Activated naive CD8-positive, alpha-beta T cell treated with anti-CD3 and anti-CD28 coated beads, Interleukin-2, amount 10 ng/mL, durations not matched to agents 7 days and 5 days (primary cell): ENCODE measurements around the gene PLA2G2E. TPM values are rescaled to one million over a fixed set of nuclear protein-coding genes. Genes with fewer than 3 reads are reported as not detected.
"Not testable (repeated sequence)": the region's sequence is repeated elsewhere in the genome, so short reads cannot be mapped to it uniquely, and the experiment has no call there.

Source experiments
- ATAC-seq: fragments of 150-1000 bp; cut with Tn5 transposase; one replicate; pipeline ENCODE4 v1.10.0; 2021; ENCODE audit warnings: low read depth, moderate library complexity
- POLR2A ChIA-PET: fragments of 350-600 bp; sonication (Branson Sonifier 250); formaldehyde crosslinking; loops from one replicate; lab custom pipeline; 2021; ENCODE audit warnings: antibody characterized with exemption; lab: Charles Lee
- DNase-seq: peaks from one replicate; pipeline ENCODE4 v3.0.0; 2021
- H3K27ac Mint-ChIP-seq: one replicate; pipeline ENCODE4 v1.8.0; 2022; ENCODE audit warnings: mild to moderate bottlenecking, mixed read lengths
- H3K27me3 Mint-ChIP-seq: one replicate; pipeline ENCODE4 v1.8.0; 2022; ENCODE audit warnings: mild to moderate bottlenecking, moderate library complexity, mixed read lengths
- H3K36me3 Mint-ChIP-seq: one replicate; pipeline ENCODE4 v1.8.0; 2021; ENCODE audit warnings: mild to moderate bottlenecking, mixed read lengths
- H3K4me1 Mint-ChIP-seq: one replicate; pipeline ENCODE4 v1.8.0; 2021; ENCODE audit warnings: mixed read lengths
- H3K4me3 Mint-ChIP-seq: one replicate; pipeline ENCODE4 v1.8.0; 2022; ENCODE audit warnings: mild to moderate bottlenecking, moderate library complexity, mixed read lengths
- H3K9me3 Mint-ChIP-seq: one replicate; pipeline ENCODE4 v1.8.0; 2021; ENCODE audit warnings: mixed read lengths
- total RNA-seq, 2 experiments: library from RNA; stranded (reverse); gene quantifications; one replicate each; pipeline ENCODE4 v1.2.3, GENCODE V29; 2021

The PLA2G2E gene
- total RNA-seq, 2 experiments from 2014 or later = not detected

- POLR2A ChIA-PET = no interaction called here
- no peak for ATAC-seq
These were observed 22.5 kb upstream of the PLA2G2E start for GRCh38 chr1:19945914-19946313.

GRCh38 chr1:19942657-19943056 is 19.2 kb upstream of the PLA2G2E start:
- ATAC-seq (no peak), DNase-seq (no peak)
- H3K4me3 Mint-ChIP-seq = no peak overlapping the region
- POLR2A ChIA-PET = no interaction called here
- H3K4me1 Mint-ChIP-seq = no peaks in the 10 kb centered on the region
- peaks cover 19% of the 10 kb centered on the region for H3K27me3 Mint-ChIP-seq
- no peak overlapping the region for H3K27ac Mint-ChIP-seq
- no peaks in the 10 kb centered on the region for H3K36me3 Mint-ChIP-seq
- H3K9me3 Mint-ChIP-seq = no peaks in the 10 kb centered on the region

More at GRCh38 chr1:19945914-19946313, 22.5 kb upstream of the PLA2G2E start:
- Mint-ChIP-seq H3K4me3 (no peak overlapping the region), H3K27me3 (peaks cover 28% of the 10 kb centered on the region), H3K9me3 (no peaks in the 10 kb centered on the region), H3K4me1 (no peaks in the 10 kb centered on the region), H3K27ac (no peak overlapping the region), H3K36me3 (no peaks in the 10 kb centered on the region)
- DNase-seq = no peak

GRCh38 chr1:19942088-19942487 is 18.7 kb upstream of the PLA2G2E start:
- Mint-ChIP-seq H3K9me3 (no peaks in the 10 kb centered on the region), H3K27ac (no peak overlapping the region), H3K27me3 (peaks cover 17% of the 10 kb centered on the region), H3K4me3 (no peak overlapping the region), H3K36me3 (no peaks in the 10 kb centered on the region), H3K4me1 (no peaks in the 10 kb centered on the region)
- POLR2A ChIA-PET = no interaction called here
- DNase-seq = no peak
- ATAC-seq = no peak

- POLR2A ChIA-PET = no interaction called here
- Mint-ChIP-seq H3K4me3 (no peak overlapping the region), H3K27me3 (peaks cover 11% of the 10 kb centered on the region), H3K36me3 (no peaks in the 10 kb centered on the region), H3K27ac (no peak overlapping the region), H3K4me1 (peaks cover 3% of the 10 kb centered on the region), H3K9me3 (no peaks in the 10 kb centered on the region)
- DNase-seq = no peak
- ATAC-seq = no peak
These were observed 17.8 kb upstream of the PLA2G2E start for GRCh38 chr1:19941206-19941568.

- H3K9me3 Mint-ChIP-seq = no peaks in the 10 kb centered on the region
- peaks cover 5% of the 10 kb centered on the region for H3K4me1 Mint-ChIP-seq
- ATAC-seq (no peak), DNase-seq (no peak)
- H3K4me3 Mint-ChIP-seq = no peak overlapping the region
- no peaks in the 10 kb centered on the region for H3K36me3 Mint-ChIP-seq
- no peak overlapping the region for H3K27ac Mint-ChIP-seq
- H3K27me3 Mint-ChIP-seq = peaks cover 7% of the 10 kb centered on the region
- POLR2A ChIA-PET = no interaction called here
These were observed 17.2 kb upstream of the PLA2G2E start for GRCh38 chr1:19940486-19941205.

GRCh38 chr1:19938472-19938871 is 15.1 kb upstream of the PLA2G2E start:
- Mint-ChIP-seq H3K9me3 (peaks cover 1% of the 10 kb centered on the region), H3K36me3 (no peaks in the 10 kb centered on the region), H3K27ac (no peak overlapping the region), H3K27me3 (no peaks in the 10 kb centered on the region), H3K4me3 (no peak overlapping the region), H3K4me1 (peaks cover 5% of the 10 kb centered on the region)
- no peak for ATAC-seq
- POLR2A ChIA-PET = no interaction called here
- DNase-seq = no peak

GRCh38 chr1:19936061-19936750 is 12.8 kb upstream of the PLA2G2E start:
- DNase-seq (no peak), ATAC-seq (no peak)
- H3K36me3 Mint-ChIP-seq = no peaks in the 10 kb centered on the region
- peaks cover 10% of the 10 kb centered on the region for H3K9me3 Mint-ChIP-seq
- H3K4me1 Mint-ChIP-seq = peaks cover 5% of the 10 kb centered on the region
- no peak overlapping the region for H3K4me3 Mint-ChIP-seq
- POLR2A ChIA-PET = interaction anchor here (0.6 to 0.7 kb wide), 2 partner anchors 20 to 271 kb away, joined by 3 read pairs; no protein-coding TSS in a partner anchor
- no peaks in the 10 kb centered on the region for H3K27me3 Mint-ChIP-seq
- H3K27ac Mint-ChIP-seq = no peak overlapping the region

GRCh38 chr1:19934336-19934735 is 10.9 kb upstream of the PLA2G2E start:
- H3K36me3 Mint-ChIP-seq = no peaks in the 10 kb centered on the region
- H3K27me3 Mint-ChIP-seq = no peaks in the 10 kb centered on the region
- H3K4me3 Mint-ChIP-seq = no peak overlapping the region
- no peak overlapping the region for H3K27ac Mint-ChIP-seq
- no peak for DNase-seq
- ATAC-seq = no peak
- H3K9me3 Mint-ChIP-seq = peaks cover 17% of the 10 kb centered on the region
- POLR2A ChIA-PET = no interaction called here
- H3K4me1 Mint-ChIP-seq = peaks cover 5% of the 10 kb centered on the region

- ATAC-seq (no peak), DNase-seq (no peak)
- Mint-ChIP-seq H3K27me3 (no peaks in the 10 kb centered on the region), H3K4me1 (peaks cover 5% of the 10 kb centered on the region), H3K36me3 (no peaks in the 10 kb centered on the region), H3K27ac (no peak overlapping the region), H3K4me3 (no peak overlapping the region), H3K9me3 (peaks cover 19% of the 10 kb centered on the region)
- POLR2A ChIA-PET = no interaction called here
These were observed 9.4 kb upstream of the PLA2G2E start for GRCh38 chr1:19932866-19933265.

- H3K27me3 Mint-ChIP-seq, ATAC-seq, H3K36me3 Mint-ChIP-seq, DNase-seq, H3K4me1 Mint-ChIP-seq, POLR2A ChIA-PET, H3K4me3 Mint-ChIP-seq, H3K27ac Mint-ChIP-seq: not testable (repeated sequence)
- H3K9me3 Mint-ChIP-seq = peaks cover 12% of the 10 kb centered on the region
These were observed 3.7 kb upstream of the PLA2G2E start for GRCh38 chr1:19927130-19927421.

- Mint-ChIP-seq H3K27me3 (no peaks in the 10 kb centered on the region), H3K36me3 (no peaks in the 10 kb centered on the region), H3K27ac (no peak overlapping the region), H3K4me1 (no peaks in the 10 kb centered on the region), H3K4me3 (no peak overlapping the region), H3K9me3 (peaks cover 9% of the 10 kb centered on the region)
- DNase-seq (no peak), ATAC-seq (no peak)
- POLR2A ChIA-PET = interaction anchor here (0.6 kb wide), 1 partner anchor 226 kb away, joined by 3 read pairs; no protein-coding TSS in a partner anchor
These were observed 3.1 kb upstream of the PLA2G2E start for GRCh38 chr1:19926296-19927129.

- Mint-ChIP-seq H3K4me3 (no peak overlapping the region), H3K36me3 (no peaks in the 10 kb centered on the region), H3K4me1 (no peaks in the 10 kb centered on the region), H3K9me3 (peaks cover 5% of the 10 kb centered on the region), H3K27ac (no peak overlapping the region), H3K27me3 (no peaks in the 10 kb centered on the region)
- no peak for ATAC-seq
- POLR2A ChIA-PET = no interaction called here
- DNase-seq = no peak
These were observed 2.1 kb upstream of the PLA2G2E start for GRCh38 chr1:19925342-19926070.

- POLR2A ChIA-PET = no interaction called here
- Mint-ChIP-seq H3K4me1 (no peaks in the 10 kb centered on the region), H3K27me3 (no peaks in the 10 kb centered on the region), H3K36me3 (no peaks in the 10 kb centered on the region), H3K4me3 (no peak overlapping the region), H3K27ac (no peak overlapping the region), H3K9me3 (no peaks in the 10 kb centered on the region)
- DNase-seq (no peak), ATAC-seq (no peak)
These were observed 533 bp upstream of the PLA2G2E start for GRCh38 chr1:19923953-19924346.
